GM21423 (cell line): Measurements from ENCODE around the gene MAN1A1.

Source experiments
- ATAC-seq: cut with Tn5 transposase; IDR thresholded peaks from one replicate; pipeline ENCODE4 v1.9.1; 2021; ENCODE audit warnings: mild to moderate bottlenecking, moderate library complexity; ENCODE audit not compliant: unreplicated experiment

Gene MAN1A1

DNA sequence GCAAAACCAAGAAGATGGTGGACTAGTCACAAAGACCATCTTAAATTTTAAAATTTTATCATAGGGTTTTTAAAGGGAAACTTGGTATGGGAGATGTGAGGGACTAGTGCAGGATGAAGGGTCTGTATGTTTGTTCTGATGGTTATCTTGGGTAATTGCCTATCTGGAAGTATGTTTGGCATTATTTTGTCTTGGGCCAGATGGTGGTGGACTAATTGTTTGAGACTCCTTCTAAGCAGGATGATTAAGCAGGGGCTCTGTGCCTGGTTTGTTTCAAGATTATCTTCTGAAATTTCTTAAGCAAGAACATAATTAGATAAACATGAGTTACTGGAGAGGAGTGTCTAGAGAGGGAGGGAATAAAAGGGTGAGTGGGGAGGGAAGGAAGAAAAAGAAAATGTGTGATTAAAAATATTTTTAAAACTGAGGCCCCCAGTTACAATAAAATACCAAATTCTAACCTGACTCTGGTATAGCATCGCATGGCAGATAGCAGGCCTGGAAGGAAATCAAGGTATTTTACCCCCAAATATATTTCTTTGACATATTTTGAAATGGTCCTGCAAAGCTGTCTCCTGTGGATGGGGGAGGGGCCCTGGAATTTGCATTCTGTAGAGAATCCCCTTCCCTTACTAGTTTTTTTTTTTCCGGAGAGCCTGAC is 221.2 kb downstream of the MAN1A1 start:
- ATAC-seq, result no peak

DNA sequence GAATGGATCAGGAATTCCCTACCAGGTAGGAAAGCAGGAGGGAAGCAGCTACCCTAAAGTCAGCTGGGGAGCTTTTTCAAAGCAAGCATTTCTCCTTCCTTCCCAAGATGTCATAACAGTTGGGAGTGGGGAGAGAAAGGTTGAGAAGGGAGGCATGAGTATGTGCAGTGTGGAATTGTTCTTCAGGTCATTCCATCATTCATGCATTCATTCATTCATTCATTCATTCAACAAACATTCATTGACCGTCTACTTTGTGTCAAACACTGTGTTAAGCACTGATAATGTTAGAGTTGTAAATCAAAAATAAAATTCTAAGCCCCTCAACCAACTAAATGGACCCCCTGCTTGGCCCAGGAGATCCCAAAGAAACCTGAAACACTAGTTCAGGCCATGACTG is 221.9 kb downstream of the MAN1A1 start:
- no peak for ATAC-seq
